Daoy (cell line): ENCODE data around the gene PMS2. TPM values are rescaled to one million over a fixed set of nuclear protein-coding genes. Genes with fewer than 3 reads are reported as not detected.

Source experiments
- total RNA-seq: library from RNA; depleted of rRNA; stranded (reverse); fragments of >200 nt; shearing (Covaris generic); gene quantifications from 2 replicates; pipeline ENCODE4 v1.2.3, GENCODE V29; 2014; rRNA removed

Gene PMS2
- total RNA-seq, 1 experiment from 2014 or later: 17.1 TPM

Other genes with a start within 250 kb of the PMS2 start
- gene RNF216, start 227.4 kb downstream of the PMS2 start, total RNA-seq: 21.1 and 23.4 TPM in 2 replicates
- not detected in 2 replicates for gene OCM, start 128.3 kb downstream of the PMS2 start, total RNA-seq
- 95.6 and 101 TPM in 2 replicates for gene CCZ1, start 110.3 kb downstream of the PMS2 start, total RNA-seq
- gene RSPH10B, start 38.4 kb downstream of the PMS2 start, total RNA-seq: 0.11 and 0.51 TPM in 2 replicates
- gene AIMP2, start 223 bp upstream of the PMS2 start, total RNA-seq: 124 and 145 TPM in 2 replicates
- 0.23 and 0.89 TPM in 2 replicates for gene ANKRD61, start 22.3 kb upstream of the PMS2 start, total RNA-seq
- gene EIF2AK1, start 50.1 kb upstream of the PMS2 start, total RNA-seq: 81.4 and 102 TPM in 2 replicates
- gene USP42, start 95.9 kb upstream of the PMS2 start, total RNA-seq: 6.7 and 16.5 TPM in 2 replicates